HEK293 (cell line): Measurements from ENCODE around the gene ATE1.
A peak's percentile ranks its signal among the peaks of the same experiment; 100 is the strongest.

Experiments used
- CTCF ChIA-PET: fragments of 350-600 bp; formaldehyde crosslinking; extraction: SDS; loops from one replicate; lab custom pipeline; 2021; ENCODE audit warnings: antibody characterized with exemption; lab: Yijun Ruan, JAX
- POLR2A ChIA-PET: fragments of 300-600 bp; formaldehyde crosslinking; extraction: SDS; loops from one replicate; lab custom pipeline; 2020; ENCODE audit warnings: antibody characterized with exemption, inconsistent platforms; lab: Yijun Ruan, JAX
- H3K27ac ChIP-seq: fragments of 200-500 bp; sonication (Bioruptor generic); 2 replicates; pipeline ENCODE4 v1.5.1; 2014; ENCODE audit warnings: low read depth, low read length, control low read depth, inconsistent platforms; ENCODE audit errors: extremely low read depth
- H3K36me3 ChIP-seq, 2 experiments: fragments of 200-500 bp in 1 of 2; sonication (Bioruptor generic) in 1 of 2; 1 replicate in 1 of 2; 2 replicates in 1 of 2; pipeline ENCODE4 v1.5.1; 2014 to 2017; ENCODE audit warnings: inconsistent platforms in 2 of 2, low read length in 2 of 2; ENCODE audit not compliant: control insufficient read depth in 2 of 2, insufficient read depth in 1 of 2
- H3K4me1 ChIP-seq: fragments of 200-500 bp; sonication (Bioruptor generic); 2 replicates; pipeline ENCODE4 v1.5.1; 2014; ENCODE audit warnings: mild to moderate bottlenecking, low read length, inconsistent platforms; ENCODE audit not compliant: control insufficient read depth, insufficient read depth
- H3K4me3 ChIP-seq: 2 replicates; pipeline ENCODE4 v1.5.1; 2011; ENCODE audit warnings: low read depth, mild to moderate bottlenecking, control low read depth, low read length, moderate library complexity
- H3K9me3 ChIP-seq: fragments of 200-500 bp; sonication (Bioruptor generic); 2 replicates; pipeline ENCODE4 v1.5.1; 2014; ENCODE audit warnings: low read depth, low read length, inconsistent platforms; ENCODE audit not compliant: control insufficient read depth, insufficient read depth
- CTCF ChIP-seq: fragments of 450-650 bp; formaldehyde crosslinking; IDR thresholded peaks from 2 replicates; pipeline ENCODE4 v1.5.1; 2016; ENCODE audit warnings: missing biosample characterization, missing genetic modification characterization
- GLIS2 ChIP-seq: fragments of 450-650 bp; formaldehyde crosslinking; IDR thresholded peaks from 2 replicates; pipeline ENCODE4 v1.5.1; 2016; ENCODE audit warnings: missing biosample characterization, missing genetic modification characterization
- KLF8 ChIP-seq: fragments of 450-650 bp; formaldehyde crosslinking; IDR thresholded peaks from 2 replicates; pipeline ENCODE4 v1.5.1; 2016; ENCODE audit warnings: missing biosample characterization, missing genetic modification characterization
- SETDB1 ChIP-seq: IDR thresholded peaks from one replicate; pipeline ENCODE4 v1.6.1; 2017; ENCODE audit warnings: mild to moderate bottlenecking, low read length, moderate library complexity, mixed read lengths; ENCODE audit not compliant: insufficient read length
- ZBTB10 ChIP-seq: fragments of 450-650 bp; formaldehyde crosslinking; IDR thresholded peaks from 2 replicates; pipeline ENCODE4 v1.5.1; 2016; ENCODE audit warnings: missing biosample characterization, missing genetic modification characterization
- ZBTB17 ChIP-seq: fragments of 450-650 bp; formaldehyde crosslinking; IDR thresholded peaks from 2 replicates; pipeline ENCODE4 v1.5.1; 2016; ENCODE audit warnings: missing biosample characterization, missing genetic modification characterization
- ZBTB20 ChIP-seq: fragments of 450-650 bp; formaldehyde crosslinking; IDR thresholded peaks from 2 replicates; pipeline ENCODE4 v1.5.1; 2016; ENCODE audit warnings: missing biosample characterization, missing genetic modification characterization
- ZBTB48 ChIP-seq: fragments of 450-650 bp; formaldehyde crosslinking; IDR thresholded peaks from 2 replicates; pipeline ENCODE4 v1.5.1; 2016; ENCODE audit warnings: missing biosample characterization, missing genetic modification characterization
- ZBTB7A ChIP-seq: fragments of 450-650 bp; formaldehyde crosslinking; IDR thresholded peaks from 2 replicates; pipeline ENCODE4 v1.5.1; 2016; ENCODE audit warnings: low read depth, missing biosample characterization, missing genetic modification characterization
- ZIC2 ChIP-seq: fragments of 450-650 bp; formaldehyde crosslinking; IDR thresholded peaks from 2 replicates; pipeline ENCODE4 v1.5.1; 2016; ENCODE audit warnings: missing biosample characterization, missing genetic modification characterization
- ZNF10 ChIP-seq: fragments of 450-650 bp; formaldehyde crosslinking; IDR thresholded peaks from 2 replicates; pipeline ENCODE4 v1.5.1; 2017; ENCODE audit warnings: missing biosample characterization, missing genetic modification characterization
- ZNF223 ChIP-seq: fragments of 450-650 bp; formaldehyde crosslinking; IDR thresholded peaks from 2 replicates; pipeline ENCODE4 v1.5.1; 2016; ENCODE audit warnings: missing biosample characterization, missing genetic modification characterization
- ZNF324 ChIP-seq: fragments of 450-650 bp; formaldehyde crosslinking; IDR thresholded peaks from 2 replicates; pipeline ENCODE4 v1.5.1; 2016; ENCODE audit warnings: missing biosample characterization, missing genetic modification characterization
- ZNF335 ChIP-seq: fragments of 450-650 bp; formaldehyde crosslinking; conservative IDR thresholded peaks from 2 replicates; pipeline ENCODE4 v1.5.1; 2016; ENCODE audit warnings: missing biosample characterization, missing genetic modification characterization
- ZNF423 ChIP-seq: fragments of 450-650 bp; formaldehyde crosslinking; IDR thresholded peaks from 2 replicates; pipeline ENCODE4 v1.5.1; 2016; ENCODE audit warnings: missing biosample characterization, missing genetic modification characterization
- ZNF48 ChIP-seq: fragments of 450-650 bp; formaldehyde crosslinking; IDR thresholded peaks from 2 replicates; pipeline ENCODE4 v1.5.1; 2016; ENCODE audit warnings: missing biosample characterization, missing genetic modification characterization
- ZNF555 ChIP-seq: fragments of 450-650 bp; formaldehyde crosslinking; conservative IDR thresholded peaks from 2 replicates; pipeline ENCODE4 v1.5.1; 2017; ENCODE audit warnings: missing biosample characterization, mild to moderate bottlenecking, missing genetic modification characterization, inconsistent platforms
- ZNF600 ChIP-seq: fragments of 450-650 bp; formaldehyde crosslinking; IDR thresholded peaks from 2 replicates; pipeline ENCODE4 v1.5.1; 2016; ENCODE audit warnings: missing biosample characterization, missing genetic modification characterization
- ZNF624 ChIP-seq: fragments of 450-650 bp; formaldehyde crosslinking; IDR thresholded peaks from 2 replicates; pipeline ENCODE4 v1.5.1; 2017; ENCODE audit warnings: missing biosample characterization, missing genetic modification characterization
- TF ChIP-seq, protein P1 (sequence below): fragments of 450-650 bp; formaldehyde crosslinking; IDR thresholded peaks from 2 replicates; pipeline ENCODE4 v1.5.1; 2017; ENCODE audit warnings: missing biosample characterization, missing genetic modification characterization
- TF ChIP-seq, protein P2 (sequence below): fragments of 450-650 bp; formaldehyde crosslinking; IDR thresholded peaks from 2 replicates; pipeline ENCODE4 v1.5.1; 2016; ENCODE audit warnings: missing biosample characterization, missing genetic modification characterization

The ATE1 gene

DNA sequence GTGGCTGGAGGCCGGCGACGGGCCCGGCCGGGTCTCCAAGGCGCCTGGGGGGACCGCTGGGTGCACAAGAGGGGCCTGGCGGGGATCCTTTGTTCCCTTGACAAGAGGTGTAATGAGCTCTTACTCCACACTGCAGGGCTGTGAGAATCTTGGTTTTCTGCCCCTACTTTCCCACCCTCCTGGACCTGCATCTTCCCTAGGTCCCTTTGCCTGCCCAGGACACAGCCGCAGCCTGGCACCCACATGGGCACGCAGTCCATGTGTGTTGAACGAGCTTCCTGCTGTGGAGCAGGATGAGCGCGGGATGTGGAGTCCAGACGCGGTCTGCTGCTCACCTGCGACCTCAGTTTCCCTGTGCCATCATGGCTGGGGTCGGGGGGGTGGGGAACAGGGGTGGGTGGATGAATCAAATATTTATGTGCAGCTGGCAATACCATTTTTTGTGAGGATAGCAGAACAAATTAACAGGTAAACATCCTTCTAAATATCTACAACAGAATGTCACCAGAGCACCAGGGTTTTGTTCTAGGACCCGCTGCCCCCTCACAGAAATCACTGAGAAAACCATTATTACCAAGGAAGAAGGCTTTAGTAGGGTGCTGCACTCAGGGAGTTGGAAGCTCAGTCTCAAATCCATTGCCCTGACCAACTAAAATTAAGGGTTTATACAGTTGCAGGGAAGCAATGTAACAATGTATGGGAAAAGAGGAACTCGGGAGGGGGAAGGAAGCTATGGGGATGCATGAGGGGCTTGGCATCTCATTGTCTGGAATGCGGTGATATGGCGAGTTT lies 47.7 kb upstream of the ATE1 start:
- TF ChIP-seq ZBTB10 (tag by site-specific recombination) (0 out of 2 replicates have a peak, but pooled peaks have one; percentile 33), ZNF555 (tag by site-specific recombination) (no peak), KLF8 (tag by site-specific recombination) (0 out of 2 replicates have a peak, but pooled peaks have one; percentile 5), CTCF (tag by site-specific recombination) (peak; percentile 31; the same call in 1 of the 2 replicates), ZNF324 (tag by site-specific recombination) (no peak), ZBTB17 (tag by site-specific recombination) (0 out of 2 replicates have a peak, but pooled peaks have one; percentile 6), ZNF48 (tag by site-specific recombination) (no peak), ZNF223 (tag by site-specific recombination) (no peak), ZNF600 (tag by site-specific recombination) (0 out of 2 replicates have a peak, but pooled peaks have one; percentile 30), ZNF423 (tag by site-specific recombination) (peak; percentile 28; the same call in 1 of the 2 replicates), ZNF624 (tag by site-specific recombination) (no peak), ZBTB48 (tag by site-specific recombination) (0 out of 2 replicates have a peak, but pooled peaks have one; percentile 39), ZBTB20 (tag by site-specific recombination) (peak; percentile 70), SETDB1 (peak; percentile 31), ZBTB7A (tag by site-specific recombination) (no peak), ZNF10 (tag by site-specific recombination) (no peak), ZIC2 (tag by site-specific recombination) (peak; percentile 70), ZNF335 (peak; percentile 72), GLIS2 (tag by site-specific recombination) (peak; percentile 68)
- TF ChIP-seq, protein P1, sequence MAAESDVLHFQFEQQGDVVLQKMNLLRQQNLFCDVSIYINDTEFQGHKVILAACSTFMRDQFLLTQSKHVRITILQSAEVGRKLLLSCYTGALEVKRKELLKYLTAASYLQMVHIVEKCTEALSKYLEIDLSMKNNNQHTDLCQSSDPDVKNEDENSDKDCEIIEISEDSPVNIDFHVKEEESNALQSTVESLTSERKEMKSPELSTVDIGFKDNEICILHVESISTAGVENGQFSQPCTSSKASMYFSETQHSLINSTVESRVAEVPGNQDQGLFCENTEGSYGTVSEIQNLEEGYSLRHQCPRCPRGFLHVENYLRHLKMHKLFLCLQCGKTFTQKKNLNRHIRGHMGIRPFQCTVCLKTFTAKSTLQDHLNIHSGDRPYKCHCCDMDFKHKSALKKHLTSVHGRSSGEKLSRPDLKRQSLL (tag by site-specific recombination) = no peak
- TF ChIP-seq, protein P2, sequence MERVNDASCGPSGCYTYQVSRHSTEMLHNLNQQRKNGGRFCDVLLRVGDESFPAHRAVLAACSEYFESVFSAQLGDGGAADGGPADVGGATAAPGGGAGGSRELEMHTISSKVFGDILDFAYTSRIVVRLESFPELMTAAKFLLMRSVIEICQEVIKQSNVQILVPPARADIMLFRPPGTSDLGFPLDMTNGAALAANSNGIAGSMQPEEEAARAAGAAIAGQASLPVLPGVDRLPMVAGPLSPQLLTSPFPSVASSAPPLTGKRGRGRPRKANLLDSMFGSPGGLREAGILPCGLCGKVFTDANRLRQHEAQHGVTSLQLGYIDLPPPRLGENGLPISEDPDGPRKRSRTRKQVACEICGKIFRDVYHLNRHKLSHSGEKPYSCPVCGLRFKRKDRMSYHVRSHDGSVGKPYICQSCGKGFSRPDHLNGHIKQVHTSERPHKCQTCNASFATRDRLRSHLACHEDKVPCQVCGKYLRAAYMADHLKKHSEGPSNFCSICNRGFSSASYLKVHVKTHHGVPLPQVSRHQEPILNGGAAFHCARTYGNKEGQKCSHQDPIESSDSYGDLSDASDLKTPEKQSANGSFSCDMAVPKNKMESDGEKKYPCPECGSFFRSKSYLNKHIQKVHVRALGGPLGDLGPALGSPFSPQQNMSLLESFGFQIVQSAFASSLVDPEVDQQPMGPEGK = peak; percentile 75
- ChIA-PET POLR2A (interaction anchor here (0.5 to 2.4 kb wide), 3 partner anchors 9 to 52 kb away, joined by 3 to 8 read pairs (median 4); partner anchors contain the start of gene ATE1), CTCF (interaction anchor here (0.6 to 1.7 kb wide), 11 partner anchors 8 to 213 kb away, joined by 3 to 7 read pairs (median 4); no protein-coding TSS in a partner anchor)
- Histone ChIP-seq H3K9me3 (no peaks in the 10 kb centered on the region), H3K4me1 (peaks cover 5% of the 10 kb centered on the region), H3K36me3 (peaks cover 8 to 23% of the 10 kb centered on the region in 2 experiments), H3K4me3 (peak overlapping the region; percentile 75), H3K27ac (peak overlapping the region; percentile 99)
